SU-DHL-6 (cell line): ENCODE data around the gene SLC27A4.

Source experiments
- H2AFZ ChIP-seq: fragments of 200-600 bp; sonication (generic); 2 replicates; pipeline ENCODE4 v1.6.1; 2014; ENCODE audit warnings: low read depth, mild to moderate bottlenecking, moderate library complexity, mixed read lengths, antibody characterized with exemption, low read length; ENCODE audit not compliant: severe bottlenecking
- H3F3A ChIP-seq: fragments of 200-600 bp; shearing (Covaris generic); 2 replicates; pipeline ENCODE4 v1.6.0; 2016; ENCODE audit warnings: antibody characterized with exemption, mild to moderate bottlenecking; ENCODE audit not compliant: insufficient read depth
- H3K27ac ChIP-seq: fragments of 200-600 bp; sonication (generic); 2 replicates; pipeline ENCODE4 v1.5.1; 2016; ENCODE audit warnings: low read depth, mild to moderate bottlenecking, low read length, moderate library complexity, mixed read lengths
- H3K27me3 ChIP-seq: fragments of 200-600 bp; sonication (generic), shearing (Covaris generic); 2 replicates; pipeline ENCODE4 v1.6.0; 2014; ENCODE audit warnings: mild to moderate bottlenecking, low read length
- H3K36me3 ChIP-seq: fragments of 200-600 bp; sonication (generic); 2 replicates; pipeline ENCODE4 v1.6.1; 2014; ENCODE audit warnings: mild to moderate bottlenecking, low read length, mixed read lengths
- H3K4me2 ChIP-seq: fragments of 300-600, 200-600 bp; shearing (Covaris generic), sonication (generic); 2 replicates; pipeline ENCODE4 v1.6.0; 2014; ENCODE audit warnings: low read length, low read depth, mild to moderate bottlenecking; ENCODE audit not compliant: poor library complexity, severe bottlenecking
- H3K4me3 ChIP-seq: fragments of 200-600 bp; sonication (generic); 2 replicates; pipeline ENCODE4 v1.5.1; 2014; ENCODE audit warnings: antibody characterized with exemption, low read length, mild to moderate bottlenecking, mixed read lengths; ENCODE audit not compliant: insufficient read depth, poor library complexity, severe bottlenecking
- H3K79me2 ChIP-seq: fragments of 200-600 bp; sonication (generic); 2 replicates; pipeline ENCODE4 v1.6.1; 2014; ENCODE audit warnings: mild to moderate bottlenecking, low read length, moderate library complexity; ENCODE audit not compliant: insufficient read depth
- H3K9ac ChIP-seq: fragments of 200-600 bp; sonication (generic); 2 replicates; pipeline ENCODE4 v1.7.0; 2014; ENCODE audit warnings: mild to moderate bottlenecking, low read length
- H3K9me2 ChIP-seq: fragments of 200-600 bp; sonication (generic); replicated peaks from 2 replicates; pipeline ENCODE4 v1.6.1; 2014; ENCODE audit warnings: low read length; ENCODE audit not compliant: insufficient read depth
- H3K9me3 ChIP-seq: fragments of 200-600 bp; sonication (generic); 2 replicates; pipeline ENCODE4 v1.6.1; 2014; ENCODE audit warnings: low read length, mixed read lengths; ENCODE audit not compliant: insufficient read depth
- H4K20me1 ChIP-seq: fragments of 200-600 bp; sonication (generic); 2 replicates; pipeline ENCODE4 v1.6.1; 2014; ENCODE audit warnings: low read depth, mild to moderate bottlenecking, antibody characterized with exemption, low read length, moderate library complexity, mixed read lengths
- EZH2phosphoT487 ChIP-seq: fragments of 200-600 bp; sonication (generic), shearing (Covaris generic); conservative IDR thresholded peaks from 2 replicates; pipeline ENCODE4 v1.6.1; 2018; ENCODE audit warnings: mild to moderate bottlenecking, antibody characterized with exemption, low read length, moderate library complexity, mixed read lengths
- TF ChIP-seq, protein P1 (sequence below): fragments of 200-600 bp; sonication (generic); IDR thresholded peaks from one replicate; pipeline ENCODE4 v1.5.1; 2017; ENCODE audit warnings: antibody characterized with exemption, mild to moderate bottlenecking, low read length, moderate library complexity; ENCODE audit not compliant: insufficient read depth, poor library complexity, severe bottlenecking

The SLC27A4 gene

DNA sequence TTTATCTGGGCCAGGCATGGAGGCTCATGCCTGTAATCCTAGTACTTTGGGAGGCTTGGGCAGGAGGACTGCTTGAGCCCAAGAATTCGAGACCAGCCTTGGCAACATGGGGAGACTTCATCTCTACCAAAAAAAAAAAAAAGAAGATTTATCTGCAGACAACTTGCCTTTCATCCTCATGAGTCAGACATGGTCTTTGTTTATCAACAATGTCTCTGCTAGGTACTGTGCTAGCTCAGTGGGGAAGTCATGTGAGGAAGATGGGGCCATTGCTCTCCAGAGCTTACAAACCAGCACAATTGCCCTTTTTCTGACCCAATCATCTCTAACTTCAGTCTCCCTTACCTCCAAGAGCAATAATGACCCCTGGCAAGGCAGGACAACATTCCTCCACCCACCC is 32.5 kb downstream of the SLC27A4 start:
- Histone ChIP-seq H4K20me1 (no peaks in the 10 kb centered on the region), H3K4me3 (no peak overlapping the region), H3K27me3 (no peaks in the 10 kb centered on the region), H3K36me3 (no peaks in the 10 kb centered on the region), H2AFZ (no peak overlapping the region), H3K9me2 (no peaks in the 10 kb centered on the region), H3K27ac (no peak overlapping the region), H3K9me3 (no peaks in the 10 kb centered on the region), H3K9ac (no peak overlapping the region; the same call in 1 of the 2 replicates), H3F3A (no peaks in the 10 kb centered on the region), H3K4me2 (peak overlapping the region; percentile 89), H3K79me2 (peaks cover 55% of the 10 kb centered on the region)
- no peak for TF ChIP-seq EZH2phosphoT487
- TF ChIP-seq, protein P1, sequence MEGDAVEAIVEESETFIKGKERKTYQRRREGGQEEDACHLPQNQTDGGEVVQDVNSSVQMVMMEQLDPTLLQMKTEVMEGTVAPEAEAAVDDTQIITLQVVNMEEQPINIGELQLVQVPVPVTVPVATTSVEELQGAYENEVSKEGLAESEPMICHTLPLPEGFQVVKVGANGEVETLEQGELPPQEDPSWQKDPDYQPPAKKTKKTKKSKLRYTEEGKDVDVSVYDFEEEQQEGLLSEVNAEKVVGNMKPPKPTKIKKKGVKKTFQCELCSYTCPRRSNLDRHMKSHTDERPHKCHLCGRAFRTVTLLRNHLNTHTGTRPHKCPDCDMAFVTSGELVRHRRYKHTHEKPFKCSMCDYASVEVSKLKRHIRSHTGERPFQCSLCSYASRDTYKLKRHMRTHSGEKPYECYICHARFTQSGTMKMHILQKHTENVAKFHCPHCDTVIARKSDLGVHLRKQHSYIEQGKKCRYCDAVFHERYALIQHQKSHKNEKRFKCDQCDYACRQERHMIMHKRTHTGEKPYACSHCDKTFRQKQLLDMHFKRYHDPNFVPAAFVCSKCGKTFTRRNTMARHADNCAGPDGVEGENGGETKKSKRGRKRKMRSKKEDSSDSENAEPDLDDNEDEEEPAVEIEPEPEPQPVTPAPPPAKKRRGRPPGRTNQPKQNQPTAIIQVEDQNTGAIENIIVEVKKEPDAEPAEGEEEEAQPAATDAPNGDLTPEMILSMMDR = no peak

DNA sequence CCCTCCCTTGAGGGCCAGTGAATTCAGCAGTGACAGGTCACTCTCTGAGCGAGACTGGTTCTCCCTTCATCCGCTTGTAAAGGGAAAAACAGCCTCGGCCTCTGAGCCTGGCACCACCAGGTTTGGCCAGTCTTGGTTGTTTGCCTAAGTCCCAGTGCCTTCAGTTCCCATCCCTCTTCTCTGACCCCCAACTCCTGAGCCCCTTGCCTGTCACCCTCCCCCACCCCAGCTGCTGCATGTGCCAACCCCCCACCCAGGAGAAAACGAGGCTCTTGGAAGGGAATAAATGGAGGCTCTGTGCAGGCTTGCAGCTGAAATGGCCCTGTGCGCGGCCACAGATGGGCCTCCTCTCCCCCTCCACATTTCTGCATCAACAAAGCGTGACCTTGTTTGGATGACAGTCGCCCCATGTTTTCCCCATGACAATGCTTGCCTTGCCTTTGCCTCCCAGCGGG is 33.9 kb downstream of the SLC27A4 start:
- no peaks in the 10 kb centered on the region for H3F3A ChIP-seq
- no peaks in the 10 kb centered on the region for H3K9me3 ChIP-seq
- H3K9ac ChIP-seq = no peak overlapping the region
- no peak overlapping the region for H3K27ac ChIP-seq
- H3K27me3 ChIP-seq = no peaks in the 10 kb centered on the region
- H4K20me1 ChIP-seq = no peaks in the 10 kb centered on the region
- H3K36me3 ChIP-seq = no peaks in the 10 kb centered on the region
- H3K9me2 ChIP-seq = no peaks in the 10 kb centered on the region
- H2AFZ ChIP-seq = no peak overlapping the region
- no peak overlapping the region for H3K4me2 ChIP-seq
- H3K4me3 ChIP-seq = no peak overlapping the region
- TF ChIP-seq, protein P1 = no peak
- no peak for TF ChIP-seq EZH2phosphoT487
- peaks cover 55% of the 10 kb centered on the region for H3K79me2 ChIP-seq

DNA sequence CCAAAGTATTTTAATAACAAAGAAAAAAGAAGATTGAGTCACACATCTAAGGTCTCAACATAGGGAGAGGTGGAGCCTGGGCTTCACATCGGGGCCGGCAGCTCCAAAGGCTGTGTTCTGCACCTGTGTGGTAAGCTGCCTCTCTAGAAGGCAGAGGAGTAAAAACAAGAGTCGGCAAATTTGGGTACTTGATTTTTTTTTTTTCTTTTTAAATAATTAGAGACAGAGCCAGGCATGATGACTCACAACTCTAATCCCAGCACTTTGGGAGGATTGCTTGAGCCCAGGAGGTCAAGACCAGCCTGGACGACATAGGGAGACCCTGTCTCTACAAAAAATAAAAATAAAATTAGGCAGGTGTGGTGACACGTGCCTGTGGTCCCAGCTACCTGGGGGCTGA is 35.5 kb downstream of the SLC27A4 start:
- Histone ChIP-seq H2AFZ (no peak overlapping the region), H3K4me3 (no peak overlapping the region), H3K27me3 (no peaks in the 10 kb centered on the region), H3K9me3 (no peaks in the 10 kb centered on the region), H3K27ac (no peak overlapping the region), H3K9ac (no peak overlapping the region), H3K4me2 (no peak overlapping the region), H4K20me1 (no peaks in the 10 kb centered on the region), H3K79me2 (peaks cover 55% of the 10 kb centered on the region), H3K9me2 (no peaks in the 10 kb centered on the region), H3K36me3 (no peaks in the 10 kb centered on the region), H3F3A (no peaks in the 10 kb centered on the region)
- TF ChIP-seq EZH2phosphoT487 = no peak
- TF ChIP-seq, protein P1 = no peak

DNA sequence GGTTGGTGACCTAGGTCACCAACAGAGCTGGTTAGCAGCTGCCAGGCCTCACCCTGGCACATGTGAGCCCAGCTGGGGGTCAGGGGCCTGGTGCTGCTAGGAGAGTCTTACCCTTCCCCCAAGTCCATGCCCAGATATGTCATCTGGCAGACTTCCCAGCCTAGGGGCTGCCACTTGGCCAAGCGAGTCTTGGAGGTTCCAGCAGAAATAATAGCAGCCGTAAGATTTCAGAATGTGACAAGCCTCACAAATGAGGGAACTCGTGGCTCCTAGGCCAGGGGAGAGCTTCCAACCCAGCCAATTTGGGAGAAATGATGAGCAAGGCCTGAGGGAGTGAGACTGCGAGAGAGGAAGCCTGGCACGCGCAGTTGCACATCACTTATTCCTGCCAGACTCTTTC is 41.9 kb downstream of the SLC27A4 start:
- no peaks in the 10 kb centered on the region for H3F3A ChIP-seq
- H3K27me3 ChIP-seq = no peaks in the 10 kb centered on the region
- H2AFZ ChIP-seq = no peak overlapping the region
- no peaks in the 10 kb centered on the region for H4K20me1 ChIP-seq
- H3K27ac ChIP-seq = no peak overlapping the region
- H3K36me3 ChIP-seq = no peaks in the 10 kb centered on the region
- H3K9me2 ChIP-seq = no peaks in the 10 kb centered on the region
- no peaks in the 10 kb centered on the region for H3K79me2 ChIP-seq
- no peak overlapping the region for H3K4me3 ChIP-seq
- TF ChIP-seq, protein P1 = no peak
- no peak for TF ChIP-seq EZH2phosphoT487
- H3K9me3 ChIP-seq = no peaks in the 10 kb centered on the region
- H3K4me2 ChIP-seq = no peak overlapping the region
- H3K9ac ChIP-seq = no peak overlapping the region
